NCI-H2196 treated with DMSO at 0.1 percent for 48 hours (cell line): Measurements from ENCODE around the gene CTBP1.
A peak's percentile ranks its signal among the peaks of the same experiment; 100 is the strongest.
"Not testable (repeated sequence)": the region's sequence is repeated elsewhere in the genome, so short reads cannot be mapped to it uniquely, and the experiment has no call there.

Experiments
- DNase-seq: peaks from one replicate; lab custom pipeline; 2025; ENCODE audit not compliant: unreplicated experiment; lab: John Stamatoyannopoulos, UW

The CTBP1 gene

DNA sequence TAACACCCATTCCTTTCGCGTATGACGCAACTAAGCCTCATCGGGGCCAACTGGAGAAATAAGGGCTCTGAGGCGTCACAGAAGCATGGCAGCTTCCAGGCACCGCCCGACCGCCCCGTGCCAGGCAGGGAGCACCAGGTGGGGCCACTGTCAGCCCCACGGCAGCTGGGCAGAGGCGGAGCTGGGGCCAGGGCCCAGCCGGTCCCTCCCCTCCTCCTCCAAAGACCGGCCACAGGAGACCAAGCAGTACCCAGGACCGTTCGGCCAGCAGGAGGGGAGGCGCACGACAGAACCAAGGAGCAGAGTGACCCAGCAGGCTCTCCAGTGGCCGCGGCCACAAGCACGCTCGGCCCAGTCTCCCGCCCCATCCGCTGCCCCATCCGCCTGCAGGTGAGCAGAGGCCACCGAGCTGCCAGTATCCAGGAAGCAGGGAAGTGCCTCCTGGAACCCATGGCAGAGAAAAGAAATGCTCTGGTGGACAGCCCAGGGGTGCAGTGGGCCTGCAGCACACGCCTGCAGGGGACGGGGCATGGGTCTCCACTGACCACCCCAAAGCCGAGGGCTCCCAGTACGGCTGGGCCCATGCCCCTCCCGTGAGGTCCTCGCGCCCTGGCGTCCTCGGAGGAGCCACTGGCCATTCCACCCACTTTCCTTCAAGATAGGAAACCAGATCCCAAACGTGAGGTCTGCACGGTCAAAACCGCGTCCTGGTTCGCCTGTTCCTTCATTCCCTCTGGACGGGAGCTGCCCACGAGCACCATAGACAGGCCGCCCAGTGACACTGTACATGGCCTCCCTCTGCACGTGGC, 9.6 kb downstream of the CTBP1 start:
- DNase-seq = no peak

DNA sequence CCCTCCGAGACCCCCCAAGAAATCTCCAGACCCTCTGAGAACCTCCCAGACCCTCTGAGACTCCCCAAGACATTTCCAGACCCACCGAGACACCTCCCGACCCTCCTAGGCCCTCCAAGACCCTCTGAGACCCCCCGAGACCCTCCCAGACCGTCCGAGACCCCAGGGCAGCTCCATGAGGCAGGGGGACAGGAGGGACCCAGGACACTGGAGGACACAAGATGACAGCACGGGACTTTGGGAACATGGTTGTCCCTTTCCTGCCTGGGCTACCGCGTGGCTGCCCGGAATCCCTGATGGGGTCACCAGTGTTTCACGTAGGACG, 10.3 kb downstream of the CTBP1 start:
- DNase-seq = no peak

DNA sequence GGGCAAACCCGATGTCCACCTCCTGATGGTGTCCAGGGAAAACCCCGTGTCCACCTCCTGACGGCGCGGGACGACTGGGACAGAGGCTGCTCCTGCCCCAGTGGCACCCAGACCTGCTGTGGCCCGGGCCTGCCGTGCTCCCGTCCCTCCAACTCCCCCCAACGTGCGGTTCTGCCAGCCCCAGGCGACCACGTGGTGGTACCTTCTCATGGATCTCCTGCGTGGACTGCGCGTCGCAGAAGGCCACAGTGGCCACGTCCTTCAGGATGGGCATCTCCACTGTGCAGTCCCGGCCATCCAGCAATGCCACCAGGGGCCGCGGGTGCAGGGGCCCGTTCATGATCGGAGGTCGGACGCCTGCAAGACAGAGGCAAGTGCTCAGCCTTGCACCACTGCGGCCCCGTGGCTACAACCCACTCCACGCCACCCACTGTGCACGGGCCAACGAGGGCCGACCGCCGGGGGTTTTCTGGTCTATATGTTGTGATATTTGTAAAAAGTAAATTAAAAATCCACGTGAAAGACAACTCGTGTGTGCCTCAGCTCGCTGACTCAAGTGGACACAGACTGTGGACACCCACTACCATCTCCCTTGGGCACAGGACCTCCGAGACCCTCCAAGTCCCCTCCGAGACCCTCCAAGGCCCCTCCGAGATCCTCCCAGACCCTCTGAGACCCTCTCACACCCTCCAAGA, 10.8 kb downstream of the CTBP1 start:
- DNase-seq = no peak

DNA sequence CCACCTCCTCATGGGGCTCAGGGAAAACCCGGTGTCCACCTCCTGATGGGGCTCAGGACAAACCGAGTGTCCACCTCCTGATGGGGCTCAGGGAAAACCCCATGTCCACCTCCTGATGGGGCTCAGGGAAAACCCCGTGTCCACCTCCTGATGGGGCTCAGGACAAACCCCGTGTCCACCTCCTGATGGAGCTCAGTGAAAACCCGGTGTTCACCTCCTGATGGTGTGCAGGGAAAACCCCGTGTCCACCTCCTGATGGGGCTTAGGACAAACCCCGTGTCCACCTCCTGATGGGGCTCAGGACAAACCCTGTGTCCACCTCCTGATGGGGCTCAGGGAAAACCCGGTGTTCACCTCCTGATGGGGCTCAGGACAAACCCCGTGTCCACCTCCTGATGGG, 11.7 kb downstream of the CTBP1 start:
- DNase-seq = not testable (repeated sequence)

DNA sequence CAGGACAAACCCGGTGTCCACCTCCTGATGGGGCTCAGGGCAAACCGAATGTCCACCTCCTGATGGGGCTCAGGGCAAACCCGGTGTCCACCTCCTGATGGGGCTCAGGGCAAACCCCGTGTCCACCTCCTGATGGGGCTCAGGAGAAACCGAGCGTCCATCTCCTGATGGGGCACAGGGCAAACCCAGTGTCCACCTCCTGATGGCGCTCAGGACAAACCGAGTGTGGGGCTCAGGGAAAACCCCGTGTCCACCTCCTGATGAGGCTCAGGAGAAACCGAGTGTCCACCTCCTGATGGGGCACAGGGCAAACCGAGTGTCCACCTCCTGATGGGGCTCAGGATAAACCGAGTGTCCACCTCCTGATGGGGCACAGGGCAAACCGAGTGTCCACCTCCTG, 12.1 kb downstream of the CTBP1 start:
- not testable (repeated sequence) for DNase-seq

DNA sequence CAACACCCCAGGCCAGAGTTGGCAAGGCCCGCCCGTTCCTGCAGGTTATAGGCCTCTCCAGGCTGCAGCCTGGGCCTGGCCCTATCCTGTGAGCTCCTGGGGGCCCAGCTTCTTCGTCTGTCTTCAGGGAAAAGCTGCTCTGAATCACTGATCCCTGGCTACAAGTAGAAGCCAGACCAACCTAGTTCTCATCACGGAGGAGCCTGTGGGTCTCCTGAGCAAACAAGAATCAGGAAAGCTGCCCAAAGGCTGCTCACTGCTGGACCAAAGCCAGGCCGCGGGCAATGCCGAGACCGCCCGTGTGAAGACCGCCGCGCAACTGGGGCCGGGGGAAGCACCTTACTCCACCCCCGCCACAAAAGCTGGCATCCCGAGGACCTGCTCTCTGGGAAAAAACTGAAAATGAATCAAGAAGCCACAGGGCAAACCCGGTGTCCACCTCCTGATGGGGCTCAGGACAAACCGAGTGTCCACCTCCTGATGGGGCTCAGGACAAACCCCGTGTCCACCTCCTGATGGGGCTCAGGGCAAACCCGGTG, 12.8 kb downstream of the CTBP1 start:
- DNase-seq = no peak

DNA sequence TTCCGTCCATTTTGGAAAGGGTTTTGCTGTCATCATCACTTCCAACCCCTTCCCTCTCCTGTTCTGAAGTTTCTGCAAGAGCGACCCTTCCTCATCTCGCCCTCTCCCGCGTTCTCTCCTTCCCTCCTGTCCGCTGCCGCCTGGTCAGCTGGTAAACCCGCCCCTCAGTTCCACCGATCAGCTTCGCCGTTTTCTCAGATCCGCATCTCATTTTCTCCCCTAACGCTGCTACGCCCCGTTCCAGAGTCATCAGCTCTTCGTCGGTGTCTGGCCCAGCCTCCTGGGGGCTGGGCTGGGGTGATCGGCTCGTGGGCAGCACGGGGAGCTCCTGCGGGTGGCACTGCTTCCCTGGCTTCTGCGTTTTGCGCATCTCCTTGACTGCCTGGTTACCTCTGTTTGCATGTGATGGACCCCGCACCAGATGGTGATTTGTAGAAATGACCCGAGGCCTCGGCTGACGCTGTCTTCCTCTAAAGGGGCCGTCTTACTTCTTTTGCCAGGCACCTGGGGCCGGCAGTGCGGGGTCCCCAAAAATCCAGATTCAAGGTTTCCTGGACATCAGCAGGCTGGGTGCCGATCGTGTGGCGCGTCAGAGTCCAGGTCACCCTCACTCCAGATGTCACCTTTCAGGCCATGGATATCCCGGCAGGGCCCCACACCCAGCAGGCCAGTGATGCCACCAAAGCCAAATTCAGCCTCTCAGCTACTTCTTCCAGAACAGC, 13.4 kb downstream of the CTBP1 start:
- DNase-seq = no peak

DNA sequence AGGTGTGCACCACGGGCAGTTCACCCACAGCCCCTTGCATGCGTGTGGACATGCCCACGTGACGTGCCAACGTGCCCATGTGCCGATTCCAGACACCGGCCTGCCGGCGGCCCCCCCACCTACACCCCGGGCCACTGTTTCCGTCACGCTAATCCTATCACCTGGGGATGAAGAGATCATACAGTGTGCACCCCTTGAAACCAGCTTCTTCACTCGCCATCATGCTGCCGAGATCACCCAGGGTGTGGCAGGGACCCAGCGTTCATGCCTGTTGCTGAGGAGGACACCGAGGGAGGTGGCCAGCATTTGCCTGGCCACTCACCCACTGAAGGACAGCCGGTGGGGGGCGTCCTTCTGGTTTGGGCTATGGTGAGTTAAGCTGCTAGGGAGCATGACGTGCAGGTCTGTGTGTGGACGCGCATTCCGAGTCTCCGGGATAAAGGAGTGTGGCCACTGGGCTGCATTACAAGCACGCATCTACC, 14.1 kb downstream of the CTBP1 start:
- peak; percentile 1 for DNase-seq

DNA sequence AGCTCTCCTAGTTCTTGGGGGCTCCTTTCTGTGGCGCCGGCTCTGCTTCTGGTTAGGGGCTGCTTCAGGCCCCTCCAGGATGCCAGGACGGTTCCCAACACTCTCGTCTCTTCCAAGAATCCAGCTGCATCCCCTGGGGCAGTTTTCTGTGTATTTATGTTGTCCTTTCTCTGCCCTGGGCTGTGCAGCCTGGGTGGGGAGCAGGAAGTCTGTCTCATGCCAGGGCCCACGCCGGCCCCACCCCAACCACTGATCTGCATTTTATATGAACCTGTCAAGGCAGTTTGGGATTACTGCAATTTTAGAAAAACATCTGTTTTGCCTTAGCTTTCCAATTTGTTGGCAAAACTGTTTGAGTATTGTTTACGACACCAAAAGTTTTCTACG, 14.6 kb downstream of the CTBP1 start:
- no peak for DNase-seq

DNA sequence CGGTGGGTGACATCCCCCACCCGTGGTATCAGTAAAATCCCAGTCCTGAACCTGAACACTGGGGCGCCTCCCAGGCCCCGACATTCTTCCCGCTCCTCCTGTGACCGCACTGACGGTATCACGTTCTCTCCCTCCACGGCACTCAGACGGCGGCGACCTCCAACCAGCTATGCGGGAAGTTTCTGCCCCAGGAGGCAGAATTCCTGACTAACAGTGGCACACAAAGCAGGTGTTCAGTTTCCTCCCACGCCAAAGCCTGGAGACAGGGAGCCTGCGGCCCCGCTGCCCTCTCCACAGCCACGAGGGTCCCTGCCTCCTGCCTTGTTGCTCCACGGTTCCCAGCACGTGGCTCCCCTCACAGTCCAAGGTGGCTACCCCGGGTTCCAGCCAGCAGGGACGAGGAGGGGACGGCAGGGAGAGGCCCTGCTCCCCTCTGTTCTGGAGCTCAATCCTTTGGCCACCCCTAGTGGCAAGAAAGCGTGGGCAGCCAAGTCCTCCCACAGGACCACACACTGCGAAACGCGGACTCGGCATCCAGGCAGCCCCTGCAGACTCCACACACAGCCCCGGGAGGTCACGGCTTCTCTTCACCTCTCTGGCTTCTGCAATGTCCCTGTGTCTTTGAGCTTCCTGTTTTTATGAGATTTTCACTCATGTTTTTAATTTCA, 15.2 kb downstream of the CTBP1 start:
- no peak for DNase-seq

DNA sequence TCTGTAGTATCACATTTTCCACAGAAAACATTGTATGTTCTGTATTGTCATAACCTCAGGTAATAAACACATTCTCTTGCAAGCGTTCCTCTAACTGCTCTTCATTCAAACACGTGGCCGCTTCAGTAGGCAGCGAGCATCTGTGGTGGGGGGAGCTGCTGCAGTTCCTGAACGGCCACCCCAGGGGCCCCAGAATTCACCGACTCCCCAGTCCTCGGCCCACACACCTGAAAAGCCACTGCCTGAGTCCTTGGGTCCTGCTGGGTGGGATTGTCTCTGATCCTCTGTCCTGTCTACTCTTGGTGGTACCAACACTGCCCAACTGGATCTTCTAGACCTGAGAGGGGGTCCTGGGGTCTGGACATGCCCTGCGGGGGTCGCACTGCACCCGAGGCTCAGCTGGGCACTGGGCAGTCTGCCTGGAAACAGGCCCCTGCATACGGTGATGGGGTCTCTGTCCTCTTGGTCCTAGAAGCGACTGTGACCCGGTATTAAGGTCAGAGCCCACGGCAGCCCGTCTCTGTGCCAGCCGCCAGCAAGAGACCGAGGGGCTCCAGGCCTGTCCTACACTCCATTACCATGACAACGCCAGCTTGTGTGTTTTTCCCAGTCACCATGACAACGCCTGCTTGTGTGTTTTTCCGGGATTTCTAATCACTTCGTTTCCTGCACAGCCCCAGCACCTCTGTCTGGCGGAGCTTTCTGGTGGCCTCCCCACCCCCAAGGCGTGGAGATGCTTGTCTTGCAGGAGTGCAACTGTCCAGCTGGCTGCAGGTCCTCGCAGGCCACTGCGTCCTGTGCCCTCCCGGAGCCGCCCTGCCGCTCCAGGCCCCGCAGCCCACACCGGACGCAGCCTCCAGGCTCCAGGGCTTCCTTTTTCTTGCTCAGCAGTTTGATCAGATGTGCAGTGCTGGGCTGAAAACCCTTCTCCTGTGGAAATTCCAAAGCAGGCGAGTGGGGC, 16.0 kb downstream of the CTBP1 start:
- DNase-seq = no peak

DNA sequence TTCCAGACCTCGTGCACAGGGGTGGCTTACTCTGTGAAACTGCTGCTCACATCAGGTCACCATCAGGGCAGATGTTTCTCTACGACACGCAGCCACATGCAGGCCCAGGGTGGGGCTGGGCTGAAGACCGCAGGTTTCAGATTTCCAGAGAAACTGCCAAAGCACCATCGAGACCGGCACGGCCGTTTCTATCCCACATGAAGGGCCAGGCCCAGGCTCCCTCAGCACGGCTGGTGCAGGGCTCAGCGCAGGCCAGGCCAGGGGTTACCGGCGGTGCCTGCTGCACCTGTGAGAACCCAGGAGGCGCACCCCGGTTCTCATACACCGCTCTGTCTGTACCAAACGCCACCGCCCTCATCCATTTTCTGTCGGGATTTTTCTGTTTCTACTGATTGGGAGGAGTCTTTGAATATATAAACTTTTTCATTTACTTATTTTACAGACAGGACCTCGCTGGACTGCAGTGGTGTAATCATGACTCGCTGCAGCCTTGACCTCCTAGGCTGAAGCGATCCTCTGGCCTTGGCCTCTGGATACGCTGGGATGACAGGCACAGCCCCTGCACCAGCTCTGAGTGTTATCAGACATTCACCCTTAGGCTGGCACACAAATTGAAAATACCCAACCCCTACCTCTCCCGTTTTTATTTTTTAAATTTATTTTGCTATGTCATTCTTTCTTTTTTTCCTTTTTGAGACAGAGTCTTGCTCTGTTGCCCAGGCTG, 17.1 kb downstream of the CTBP1 start:
- no peak for DNase-seq

DNA sequence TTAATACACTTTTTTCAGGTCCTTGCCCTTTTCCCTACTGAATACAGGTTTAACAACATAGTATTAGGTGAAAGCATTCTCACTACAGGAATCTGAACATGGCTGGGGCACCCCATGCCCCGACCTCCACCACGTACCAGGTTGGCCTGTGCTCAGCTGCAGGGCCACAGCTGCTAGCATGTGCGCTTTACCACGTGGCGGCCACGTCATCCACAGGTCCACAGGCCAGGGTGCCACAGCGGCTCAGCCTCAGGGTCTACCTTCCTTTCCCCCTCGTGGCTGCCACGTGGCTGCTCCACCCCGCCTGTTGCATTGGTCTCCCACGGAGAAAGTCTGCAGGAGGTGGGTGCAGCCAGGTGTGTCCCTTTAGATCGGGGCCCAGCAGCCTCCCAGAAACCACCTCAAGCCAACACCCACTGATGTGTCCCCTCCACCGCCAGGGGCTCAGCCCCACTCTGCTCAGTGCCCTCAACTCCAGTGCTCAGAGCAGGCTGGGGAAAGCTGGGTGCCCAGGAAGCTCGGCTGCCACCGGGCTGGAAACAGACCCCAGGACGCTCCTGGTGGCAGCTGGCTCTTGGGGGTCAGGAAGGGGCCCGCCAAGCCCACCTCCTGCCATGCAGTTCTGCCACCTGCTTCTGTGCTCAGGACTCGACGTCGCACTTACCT, 17.8 kb downstream of the CTBP1 start:
- no peak for DNase-seq

DNA sequence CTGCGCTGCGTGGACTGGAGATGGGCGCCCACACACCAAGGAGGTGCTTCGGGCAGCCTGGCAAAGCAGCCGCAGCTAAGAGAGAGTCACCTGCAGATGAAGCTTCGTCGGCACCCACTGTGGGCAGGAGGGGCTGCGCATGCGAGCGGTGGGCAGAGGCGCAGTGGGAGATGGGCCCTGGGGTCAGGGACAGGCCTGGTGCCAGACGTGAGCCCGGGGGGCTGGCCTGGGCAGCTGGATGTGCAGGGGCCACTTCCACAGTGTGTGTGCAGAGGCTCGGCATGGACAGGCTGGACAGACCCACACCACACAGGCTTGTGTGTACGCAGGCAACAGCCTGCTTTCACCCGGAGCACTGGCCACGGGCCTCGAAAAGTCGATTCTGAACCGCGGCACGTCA, 18.6 kb downstream of the CTBP1 start:
- DNase-seq = no peak

DNA sequence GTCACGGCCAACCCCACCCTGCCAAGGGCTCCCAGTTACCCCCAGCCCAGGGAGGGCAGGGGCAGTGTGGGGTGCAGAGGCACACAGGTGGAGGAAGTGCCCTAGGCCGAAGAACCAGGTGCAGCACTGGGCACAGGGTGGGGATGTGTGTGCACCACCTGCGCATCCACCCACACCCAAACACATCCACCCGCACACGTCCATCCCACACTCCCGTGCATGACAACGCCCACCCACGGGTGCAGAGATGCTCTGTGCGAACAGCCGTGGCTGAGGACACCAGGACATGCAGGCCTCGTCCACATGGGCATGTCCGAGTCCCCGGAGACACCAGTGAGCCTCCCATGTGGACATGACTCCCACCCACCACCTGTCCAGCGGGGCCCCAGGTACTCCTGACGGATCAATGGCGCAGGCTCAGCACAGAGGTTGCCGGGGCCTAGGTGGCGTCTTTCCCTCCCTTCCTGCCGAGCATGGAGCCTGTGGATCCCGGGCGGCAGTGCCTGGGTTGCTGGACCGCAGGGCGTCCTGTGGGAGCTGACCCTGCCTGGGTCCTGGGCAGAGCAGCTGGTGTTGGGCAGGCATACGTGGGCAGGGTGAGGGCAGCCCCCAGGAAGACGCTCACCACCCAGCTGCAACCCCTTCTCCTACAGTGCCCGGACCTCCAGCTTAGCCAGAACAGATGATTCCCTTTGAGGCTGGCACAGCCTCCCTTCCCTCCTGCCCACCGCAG, 19.6 kb downstream of the CTBP1 start:
- no peak for DNase-seq

DNA sequence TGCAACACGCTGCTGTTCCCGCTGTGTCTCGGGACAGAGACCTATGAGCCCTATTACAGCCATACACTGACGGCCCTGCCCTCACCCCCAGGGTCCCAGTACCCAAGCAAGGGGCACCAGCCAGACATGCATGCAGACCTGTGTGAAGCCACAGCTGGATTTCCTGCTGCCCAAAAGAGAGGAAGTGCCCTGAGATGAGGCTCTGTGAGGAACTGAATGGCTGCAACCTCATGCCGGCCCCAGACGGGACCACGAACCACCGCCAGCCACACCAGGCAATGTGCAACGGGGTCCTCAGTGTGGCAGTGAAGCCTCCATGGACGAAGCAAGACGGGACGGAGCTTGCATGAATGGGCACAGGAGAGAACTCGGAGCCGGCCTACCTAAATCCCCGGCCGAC, 21.1 kb downstream of the CTBP1 start:
- no peak for DNase-seq

DNA sequence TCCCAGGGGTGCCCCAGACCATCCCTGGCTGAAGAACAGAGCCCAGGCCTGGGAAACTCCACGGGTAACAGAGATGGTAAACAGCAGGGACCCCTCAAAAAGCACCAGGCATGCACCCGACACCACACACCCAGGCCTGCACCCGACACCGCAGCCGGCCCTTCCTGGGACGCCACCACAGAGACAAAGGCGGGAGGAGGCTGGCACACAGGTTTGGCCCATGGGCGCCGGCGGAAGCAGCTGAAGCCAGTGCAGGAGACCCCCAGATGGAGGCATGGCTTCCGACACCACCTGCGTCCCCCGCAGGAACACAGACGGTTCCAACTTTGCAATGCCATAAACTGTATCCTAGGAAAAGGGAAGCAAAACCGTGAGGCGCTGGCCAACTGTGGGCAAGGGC, 22.3 kb downstream of the CTBP1 start:
- DNase-seq = no peak

DNA sequence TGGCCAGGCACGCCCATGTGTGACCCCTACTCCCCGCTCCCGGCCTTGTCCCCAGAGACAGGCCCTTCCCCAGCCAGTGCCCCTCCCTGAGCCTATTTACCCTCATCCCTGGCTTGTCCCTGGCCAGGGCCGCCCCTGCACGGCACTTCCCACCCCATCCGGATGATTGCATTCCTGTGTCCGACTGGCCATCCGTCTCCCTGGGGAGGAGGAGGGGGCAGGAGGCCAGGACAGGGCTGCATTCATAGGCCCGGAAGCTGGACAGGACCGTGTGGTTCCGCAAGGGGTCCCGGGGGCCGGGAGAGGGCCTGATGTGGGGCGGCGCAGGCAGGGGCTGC, 22.8 kb downstream of the CTBP1 start:
- no peak for DNase-seq
